ENCODE results near the gene IZUMO1.

The IZUMO1 gene

DNA sequence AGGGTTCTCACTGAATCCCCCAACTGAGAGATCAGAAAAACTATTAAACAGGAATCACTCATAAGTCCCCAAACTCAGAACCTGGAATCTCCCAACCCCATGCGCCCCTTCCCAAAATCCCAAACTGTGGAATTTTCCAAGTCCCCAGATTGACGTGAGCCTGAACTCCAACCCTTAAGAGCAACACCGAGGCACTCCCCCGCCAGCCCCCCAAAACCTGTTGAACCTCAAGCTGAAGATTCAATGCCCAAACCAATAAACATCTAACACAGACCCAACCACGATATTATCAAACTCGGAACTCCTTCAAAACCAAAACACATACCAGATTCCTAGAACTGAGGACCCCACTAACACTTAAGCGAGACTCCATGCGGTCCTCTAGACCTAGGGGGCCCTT, 599 bp downstream of the IZUMO1 start:
- H3K36me3 ChIP-seq = no peaks in the 10 kb centered on the region
- no peaks in the 10 kb centered on the region for H3K27me3 ChIP-seq
- DNase-seq = no peak
- no peak overlapping the region for H3K4me3 ChIP-seq (ENCODE audit: low read depth, low read length)
- peaks cover 16% of the 10 kb centered on the region; the same call in 1 of the 2 replicates for H3K4me1 ChIP-seq
- H3K9me3 ChIP-seq = no peaks in the 10 kb centered on the region
- TF ChIP-seq, protein P1, sequence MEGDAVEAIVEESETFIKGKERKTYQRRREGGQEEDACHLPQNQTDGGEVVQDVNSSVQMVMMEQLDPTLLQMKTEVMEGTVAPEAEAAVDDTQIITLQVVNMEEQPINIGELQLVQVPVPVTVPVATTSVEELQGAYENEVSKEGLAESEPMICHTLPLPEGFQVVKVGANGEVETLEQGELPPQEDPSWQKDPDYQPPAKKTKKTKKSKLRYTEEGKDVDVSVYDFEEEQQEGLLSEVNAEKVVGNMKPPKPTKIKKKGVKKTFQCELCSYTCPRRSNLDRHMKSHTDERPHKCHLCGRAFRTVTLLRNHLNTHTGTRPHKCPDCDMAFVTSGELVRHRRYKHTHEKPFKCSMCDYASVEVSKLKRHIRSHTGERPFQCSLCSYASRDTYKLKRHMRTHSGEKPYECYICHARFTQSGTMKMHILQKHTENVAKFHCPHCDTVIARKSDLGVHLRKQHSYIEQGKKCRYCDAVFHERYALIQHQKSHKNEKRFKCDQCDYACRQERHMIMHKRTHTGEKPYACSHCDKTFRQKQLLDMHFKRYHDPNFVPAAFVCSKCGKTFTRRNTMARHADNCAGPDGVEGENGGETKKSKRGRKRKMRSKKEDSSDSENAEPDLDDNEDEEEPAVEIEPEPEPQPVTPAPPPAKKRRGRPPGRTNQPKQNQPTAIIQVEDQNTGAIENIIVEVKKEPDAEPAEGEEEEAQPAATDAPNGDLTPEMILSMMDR (IDR thresholded peaks at IDR 0.05; ENCODE audit: low read depth, low read length) = no peak

DNA sequence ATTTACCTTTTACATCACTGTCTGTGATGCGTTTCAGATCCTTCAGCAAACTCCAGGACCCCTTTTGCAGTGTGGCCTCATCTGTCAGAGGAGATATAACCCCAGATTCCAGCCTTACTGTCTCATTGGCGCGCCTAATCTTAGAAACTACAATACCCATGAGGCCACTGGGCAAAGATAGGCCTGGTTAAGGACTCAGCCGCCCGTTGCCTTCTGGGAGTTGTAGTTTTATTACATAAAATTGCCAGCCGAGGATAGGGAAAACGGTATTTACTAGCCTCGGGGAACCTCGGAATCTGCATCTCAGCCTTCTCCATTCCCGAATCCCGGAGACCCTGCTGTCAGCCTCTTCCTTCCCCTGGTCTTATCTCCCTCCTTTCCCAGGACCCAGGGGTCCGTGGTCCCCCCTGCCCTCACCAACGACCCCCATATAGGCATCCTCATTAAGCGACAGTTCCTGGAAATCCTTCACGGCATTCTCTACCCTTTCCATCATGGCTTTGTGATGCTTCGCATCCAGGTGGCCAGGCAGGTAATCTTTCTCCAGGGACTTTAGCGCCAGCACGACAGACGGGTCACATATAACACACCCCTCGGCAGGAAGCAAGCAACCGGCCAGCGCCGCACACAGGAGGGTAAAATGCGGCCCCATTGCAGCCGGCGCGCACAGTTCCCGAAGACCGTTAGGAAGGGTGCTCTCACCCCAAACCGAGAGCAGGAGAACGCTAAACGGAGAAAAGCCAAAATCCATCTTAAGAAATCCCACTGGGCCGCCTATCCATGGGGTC, 1.3 kb downstream of the IZUMO1 start:
- Histone ChIP-seq H3K36me3 (no peaks in the 10 kb centered on the region), H3K27me3 (no peaks in the 10 kb centered on the region), H3K4me1 (peaks cover 16% of the 10 kb centered on the region; the same call in 1 of the 2 replicates), H3K9me3 (no peaks in the 10 kb centered on the region), H3K4me3 (ENCODE audit: low read depth, low read length) (no peak overlapping the region)
- peak; percentile 77 for DNase-seq
- TF ChIP-seq, protein P1 (IDR thresholded peaks at IDR 0.05; ENCODE audit: low read depth, low read length) = no peak

DNA sequence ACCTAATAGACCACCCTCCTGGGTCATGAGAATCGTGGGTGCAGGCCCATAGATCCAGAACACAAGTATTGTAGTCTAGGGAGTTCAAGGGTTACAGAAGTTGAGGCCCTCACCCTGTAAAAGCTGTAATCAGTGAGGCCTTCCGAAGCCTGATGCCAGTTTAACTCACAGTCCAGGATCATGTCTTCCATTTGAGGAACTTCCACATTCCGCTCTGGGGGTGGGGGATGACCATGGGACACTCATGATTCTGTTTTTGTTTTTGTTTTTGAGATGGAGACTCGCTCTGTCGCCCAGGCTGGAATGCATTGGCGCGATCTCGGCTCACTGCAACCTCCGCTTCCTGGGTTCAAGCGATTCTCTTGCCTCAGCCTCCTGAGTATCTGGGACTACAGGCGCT, 4.6 kb downstream of the IZUMO1 start:
- no peak for DNase-seq
- peaks cover 5% of the 10 kb centered on the region for H3K27me3 ChIP-seq
- H3K4me3 ChIP-seq (ENCODE audit: low read depth, low read length) = no peak overlapping the region

DNA sequence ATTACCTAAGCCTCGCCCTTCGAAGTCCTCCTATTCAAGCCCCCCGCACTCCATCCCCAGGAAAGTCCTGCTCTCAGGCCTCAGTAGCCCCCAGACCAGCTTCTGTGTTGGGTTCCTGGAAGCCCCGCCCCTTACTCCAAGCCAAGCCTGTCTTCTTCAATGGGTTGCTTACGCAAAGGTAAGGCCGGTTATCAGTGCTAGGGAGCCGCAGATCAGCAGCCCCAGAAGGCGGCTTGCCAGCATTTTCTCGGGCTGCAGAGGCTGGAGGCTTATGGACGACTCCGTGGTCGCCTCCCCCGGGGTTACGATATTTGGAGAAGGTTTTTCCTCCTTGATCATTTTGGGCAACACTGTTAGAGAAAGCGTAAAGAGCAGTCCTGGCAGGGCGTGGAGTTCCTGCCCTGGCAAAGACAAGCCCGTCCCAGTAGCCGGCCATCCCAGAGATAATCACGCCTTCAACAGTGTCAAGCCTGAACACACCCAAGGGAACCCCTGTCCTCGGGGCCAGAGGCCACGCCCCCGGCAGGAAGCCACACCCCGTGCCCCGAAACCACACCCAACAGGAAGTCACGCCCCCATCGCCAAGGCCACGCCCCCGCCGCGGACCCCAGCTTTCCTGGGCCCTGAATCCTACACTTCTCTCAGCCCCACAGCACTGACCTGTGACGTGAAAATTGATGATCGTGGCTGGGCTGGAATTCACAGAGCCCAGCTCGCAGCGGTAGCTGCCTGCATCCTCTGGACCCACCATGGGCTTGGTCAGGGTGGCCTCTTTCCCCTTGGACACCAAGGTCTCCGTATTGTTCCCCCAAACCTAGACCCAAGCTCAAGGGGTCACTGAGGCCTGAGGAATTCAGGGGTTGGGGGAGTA, 5.3 kb downstream of the IZUMO1 start:
- H3K4me3 ChIP-seq (ENCODE audit: low read depth, low read length) = no peak overlapping the region
- H3K9me3 ChIP-seq = no peaks in the 10 kb centered on the region
- peaks cover 5% of the 10 kb centered on the region for H3K27me3 ChIP-seq
- TF ChIP-seq, protein P1 (IDR thresholded peaks at IDR 0.05; ENCODE audit: low read depth, low read length) = no peak
- no peaks in the 10 kb centered on the region for H3K36me3 ChIP-seq
- DNase-seq = peak; percentile 75
- peaks cover 7% of the 10 kb centered on the region; the same call in 1 of the 2 replicates for H3K4me1 ChIP-seq

More for the DNA sequence above, 4.6 kb downstream of the IZUMO1 start:
- peaks cover 7% of the 10 kb centered on the region; the same call in 1 of the 2 replicates for H3K4me1 ChIP-seq
- no peaks in the 10 kb centered on the region for H3K9me3 ChIP-seq
- no peaks in the 10 kb centered on the region for H3K36me3 ChIP-seq
- TF ChIP-seq, protein P1 (IDR thresholded peaks at IDR 0.05; ENCODE audit: low read depth, low read length) = no peak

DNA sequence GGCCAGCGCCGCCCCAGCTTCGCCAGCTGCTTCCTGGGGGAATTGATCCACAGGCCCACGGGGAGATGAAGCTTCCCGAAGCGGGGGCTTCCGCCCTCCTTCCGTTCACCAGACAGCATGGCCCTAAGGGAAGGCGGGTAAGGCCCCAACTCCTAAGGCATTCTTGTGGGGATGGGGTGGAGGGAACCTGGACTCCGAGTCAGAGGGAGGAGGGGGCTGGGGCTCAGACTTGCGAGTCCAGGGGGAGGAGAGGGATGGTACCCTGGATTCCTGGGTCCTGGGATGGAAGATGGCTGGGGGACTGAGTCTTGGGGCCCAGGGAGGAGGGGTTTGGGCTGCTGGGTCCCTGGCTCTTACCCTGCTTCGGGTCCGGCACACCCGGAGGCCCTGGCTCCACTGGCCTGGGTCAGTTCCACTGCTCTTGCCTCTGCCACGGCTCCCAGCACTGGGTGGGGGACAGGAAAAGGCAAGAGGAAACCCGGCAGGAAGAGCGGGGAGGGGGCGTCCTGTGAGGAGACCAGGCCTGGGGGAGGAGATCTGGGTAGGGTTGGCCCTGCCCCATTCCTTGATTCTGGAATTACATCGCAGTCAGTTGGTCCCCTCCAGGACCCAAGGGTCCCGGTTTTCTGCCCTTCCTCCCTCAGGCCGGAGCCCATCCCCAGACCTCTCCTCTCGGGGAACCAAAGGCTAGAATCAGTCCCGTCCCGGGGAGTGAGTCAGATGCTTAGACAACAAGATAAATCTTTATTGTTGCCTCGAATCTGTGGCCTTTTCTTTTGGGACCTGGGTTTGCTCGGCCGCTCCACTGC, 6.3 kb downstream of the IZUMO1 start, which contains the start of gene RASIP1:
RASIP1 (minus strand) TSS at position 447 of the 809 bp plus-strand sequence; CDS start at position 119, 328 bp downstream.
- no peak for DNase-seq
- Histone ChIP-seq H3K9me3 (no peaks in the 10 kb centered on the region), H3K27me3 (peaks cover 5% of the 10 kb centered on the region), H3K36me3 (no peaks in the 10 kb centered on the region), H3K4me1 (peaks cover 7% of the 10 kb centered on the region; the same call in 1 of the 2 replicates), H3K4me3 (ENCODE audit: low read depth, low read length) (peak within 1 kb of the TSS; percentile 51)
- TF ChIP-seq, protein P1 (IDR thresholded peaks at IDR 0.05; ENCODE audit: low read depth, low read length) = no peak

All from BE2C (cell line).